NK-92 treated with Interleukin-12 subunit alpha and Interleukin-12 subunit beta, amount 100 ng/mL, for 24 hours (cell line): Measurements from ENCODE around the gene LAMA1.

ENCODE experiments used
- DNase-seq: peaks from one replicate; lab custom pipeline; 2025; lab: John Stamatoyannopoulos, UW

LAMA1 gene

GRCh38 chr18:7105268-7105667, 12.3 kb downstream of the LAMA1 start:
- DNase-seq = no peak

GRCh38 chr18:7104649-7105048, 12.9 kb downstream of the LAMA1 start:
- no peak for DNase-seq

- DNase-seq = no peak
Observed at GRCh38 chr18:7102131-7102530, 15.5 kb downstream of the LAMA1 start.

GRCh38 chr18:7096838-7097237, 20.8 kb downstream of the LAMA1 start:
- DNase-seq = no peak

- DNase-seq = no peak
Observed at GRCh38 chr18:7094427-7094826, 23.2 kb downstream of the LAMA1 start.

GRCh38 chr18:7090771-7091170, 26.8 kb downstream of the LAMA1 start:
- DNase-seq = no peak

GRCh38 chr18:7089369-7089768, 28.2 kb downstream of the LAMA1 start:
- no peak for DNase-seq

GRCh38 chr18:7084080-7085065, 33.2 kb downstream of the LAMA1 start:
- no peak for DNase-seq

GRCh38 chr18:7082671-7083070, 34.9 kb downstream of the LAMA1 start:
- DNase-seq = no peak

GRCh38 chr18:7079231-7079630, 38.4 kb downstream of the LAMA1 start:
- DNase-seq = no peak

GRCh38 chr18:7072593-7072992, 45.0 kb downstream of the LAMA1 start:
- DNase-seq = no peak

GRCh38 chr18:7071600-7071999, 46.0 kb downstream of the LAMA1 start:
- DNase-seq = no peak

- no peak for DNase-seq
Observed at GRCh38 chr18:7070466-7070865, 47.1 kb downstream of the LAMA1 start.

- DNase-seq = no peak
Observed at GRCh38 chr18:7068871-7069590, 48.6 kb downstream of the LAMA1 start.

GRCh38 chr18:7066965-7067555, 50.5 kb downstream of the LAMA1 start:
- DNase-seq = no peak

GRCh38 chr18:7065736-7066135, 51.9 kb downstream of the LAMA1 start:
- DNase-seq = no peak

- no peak for DNase-seq
Observed at GRCh38 chr18:7064346-7064745, 53.3 kb downstream of the LAMA1 start.

- DNase-seq = no peak
Observed at GRCh38 chr18:7062811-7063210, 54.8 kb downstream of the LAMA1 start.

- DNase-seq = no peak
Observed at GRCh38 chr18:7062236-7062635, 55.4 kb downstream of the LAMA1 start.

- DNase-seq = no peak
Observed at GRCh38 chr18:7059276-7059675, 58.3 kb downstream of the LAMA1 start.

- DNase-seq = no peak
Observed at GRCh38 chr18:7056026-7056425, 61.6 kb downstream of the LAMA1 start.

- DNase-seq = no peak
Observed at GRCh38 chr18:7049951-7050350, 67.6 kb downstream of the LAMA1 start.

GRCh38 chr18:7048081-7048480, 69.5 kb downstream of the LAMA1 start:
- DNase-seq = no peak
